ENCODE measurements around the gene OVOL3.
"Not testable (repeated sequence)": the region's sequence is repeated elsewhere in the genome, so short reads cannot be mapped to it uniquely, and the experiment has no call there.

The OVOL3 gene

GRCh38 chr19:36110487-36111199 is at the start of gene OVOL3:
Gene OVOL3 (plus strand): TSS chr19:36111143. CDS start chr19:36111203, 60 bp downstream.
- Mint-ChIP-seq H3K27ac (peak within 1 kb of the TSS; percentile 57 to 93), H3K4me1 (peaks cover 23% of the 10 kb centered on the region), H3K27me3 (no peaks in the 10 kb centered on the region), H3K9me3 (no peaks in the 10 kb centered on the region), H3K4me3 (no peak within 1 kb of the TSS)
- ATAC-seq (no peak), DNase-seq (no peak)

GRCh38 chr19:36061367-36061766 is 49.6 kb upstream of the OVOL3 start:
- Mint-ChIP-seq H3K27me3 (no peaks in the 10 kb centered on the region), H3K27ac (no peak overlapping the region), H3K4me1 (peaks cover 13% of the 10 kb centered on the region), H3K4me3 (no peak overlapping the region), H3K9me3 (no peaks in the 10 kb centered on the region)
- ATAC-seq (no peak), DNase-seq (no peak)

- Mint-ChIP-seq H3K27me3 (no peaks in the 10 kb centered on the region), H3K4me1 (peaks cover 6% of the 10 kb centered on the region), H3K9me3 (no peaks in the 10 kb centered on the region), H3K27ac (no peak overlapping the region), H3K4me3 (no peak overlapping the region)
- ATAC-seq (no peak), DNase-seq (no peak)
Observed at GRCh38 chr19:36064826-36065225, 46.1 kb upstream of the OVOL3 start.

GRCh38 chr19:36067681-36068080 is 43.3 kb upstream of the OVOL3 start:
- no peak for ATAC-seq
- no peaks in the 10 kb centered on the region for H3K9me3 Mint-ChIP-seq
- H3K4me3 Mint-ChIP-seq = no peak overlapping the region
- H3K27ac Mint-ChIP-seq = no peak overlapping the region
- no peaks in the 10 kb centered on the region for H3K27me3 Mint-ChIP-seq
- H3K4me1 Mint-ChIP-seq = no peaks in the 10 kb centered on the region
- no peak for DNase-seq

GRCh38 chr19:36068810-36069499 is 42.0 kb upstream of the OVOL3 start:
- DNase-seq, H3K27me3 Mint-ChIP-seq, H3K9me3 Mint-ChIP-seq, H3K4me1 Mint-ChIP-seq, H3K4me3 Mint-ChIP-seq, H3K27ac Mint-ChIP-seq: not testable (repeated sequence)
- peak; percentile 52 for ATAC-seq

- no peaks in the 10 kb centered on the region for H3K9me3 Mint-ChIP-seq
- ATAC-seq (no peak), DNase-seq (no peak)
- H3K4me1 Mint-ChIP-seq = no peaks in the 10 kb centered on the region
- no peak overlapping the region for H3K4me3 Mint-ChIP-seq
- peak overlapping the region in 1 of 2 donors; percentile 88 for H3K27ac Mint-ChIP-seq
- no peaks in the 10 kb centered on the region for H3K27me3 Mint-ChIP-seq
Observed at GRCh38 chr19:36072081-36072480, 38.9 kb upstream of the OVOL3 start.

GRCh38 chr19:36073121-36073876 is 37.6 kb upstream of the OVOL3 start:
- H3K4me1 Mint-ChIP-seq = no peaks in the 10 kb centered on the region
- H3K27me3 Mint-ChIP-seq = no peaks in the 10 kb centered on the region
- H3K4me3 Mint-ChIP-seq = no peak overlapping the region
- ATAC-seq (no peak), DNase-seq (no peak)
- no peak overlapping the region for H3K27ac Mint-ChIP-seq
- no peaks in the 10 kb centered on the region for H3K9me3 Mint-ChIP-seq

- H3K4me1 Mint-ChIP-seq = no peaks in the 10 kb centered on the region
- no peak overlapping the region for H3K4me3 Mint-ChIP-seq
- H3K27ac Mint-ChIP-seq = no peak overlapping the region
- no peak for DNase-seq
- no peaks in the 10 kb centered on the region for H3K9me3 Mint-ChIP-seq
- no peaks in the 10 kb centered on the region for H3K27me3 Mint-ChIP-seq
- no peak for ATAC-seq
Observed at GRCh38 chr19:36079389-36079945, 31.5 kb upstream of the OVOL3 start.

GRCh38 chr19:36081385-36081784 is 29.6 kb upstream of the OVOL3 start:
- Mint-ChIP-seq H3K27me3 (no peaks in the 10 kb centered on the region), H3K4me3 (no peak overlapping the region), H3K4me1 (no peaks in the 10 kb centered on the region), H3K27ac (no peak overlapping the region), H3K9me3 (no peaks in the 10 kb centered on the region)
- ATAC-seq = no peak
- no peak for DNase-seq

- ATAC-seq (no peak), DNase-seq (no peak)
- Mint-ChIP-seq H3K9me3 (no peaks in the 10 kb centered on the region), H3K4me3 (no peak overlapping the region), H3K27me3 (no peaks in the 10 kb centered on the region), H3K27ac (no peak overlapping the region), H3K4me1 (no peaks in the 10 kb centered on the region)
Observed at GRCh38 chr19:36081894-36082293, 29.0 kb upstream of the OVOL3 start.

GRCh38 chr19:36082916-36083315 is 28.0 kb upstream of the OVOL3 start:
- Mint-ChIP-seq H3K27ac (no peak overlapping the region), H3K4me3 (no peak overlapping the region), H3K4me1 (no peaks in the 10 kb centered on the region), H3K9me3 (no peaks in the 10 kb centered on the region), H3K27me3 (no peaks in the 10 kb centered on the region)
- DNase-seq (no peak), ATAC-seq (no peak)

- Mint-ChIP-seq H3K27me3 (no peaks in the 10 kb centered on the region), H3K9me3 (no peaks in the 10 kb centered on the region), H3K4me1 (no peaks in the 10 kb centered on the region), H3K27ac (peak overlapping the region in 1 of 2 donors; percentile 19), H3K4me3 (no peak overlapping the region)
- ATAC-seq (no peak), DNase-seq (no peak)
Observed at GRCh38 chr19:36084231-36085009, 26.5 kb upstream of the OVOL3 start.

- Mint-ChIP-seq H3K27ac (no peak overlapping the region), H3K27me3 (no peaks in the 10 kb centered on the region), H3K4me1 (peaks cover under 1% of the 10 kb centered on the region), H3K4me3 (no peak overlapping the region), H3K9me3 (no peaks in the 10 kb centered on the region)
- DNase-seq = no peak
- ATAC-seq = no peak
Observed at GRCh38 chr19:36086326-36086725, 24.6 kb upstream of the OVOL3 start.

- Mint-ChIP-seq H3K9me3 (no peaks in the 10 kb centered on the region), H3K4me3 (no peak overlapping the region), H3K27ac (no peak overlapping the region), H3K27me3 (no peaks in the 10 kb centered on the region), H3K4me1 (peaks cover 29% of the 10 kb centered on the region)
- DNase-seq (no peak), ATAC-seq (no peak)
Observed at GRCh38 chr19:36089847-36090246, 21.1 kb upstream of the OVOL3 start.
